HG03520 (cell line): Measurements from ENCODE around the gene IARS2.

Experiments used
- ATAC-seq: cut with Tn5 transposase; IDR thresholded peaks from one replicate; pipeline ENCODE4 v1.9.1; 2021; ENCODE audit warnings: mild to moderate bottlenecking, moderate library complexity; ENCODE audit not compliant: unreplicated experiment

The IARS2 gene

GRCh38 chr1:220094016-220094911 is at the start of gene IARS2:
TSS of gene IARS2 (plus strand) at chr1:220094132. CDS start at chr1:220094217, 85 bp downstream.
- peak; percentile 47 for ATAC-seq

GRCh38 chr1:220044678-220045355 is 49.1 kb upstream of the IARS2 start:
- no peak for ATAC-seq

GRCh38 chr1:220045356-220046051 is 48.4 kb upstream of the IARS2 start:
- peak; percentile 16 for ATAC-seq

- peak; percentile 99 for ATAC-seq
Observed at GRCh38 chr1:220046052-220046930, 47.6 kb upstream of the IARS2 start, which contains the start of gene EPRS1. TSS of gene EPRS1 (minus strand) at chr1:220046505. CDS start at chr1:220046388, 117 bp downstream.

GRCh38 chr1:220056374-220056773 is 37.6 kb upstream of the IARS2 start:
- ATAC-seq, result no peak

GRCh38 chr1:220060876-220061275 is 33.1 kb upstream of the IARS2 start:
- no peak for ATAC-seq

- ATAC-seq, result no peak
Observed at GRCh38 chr1:220062629-220063028, 31.3 kb upstream of the IARS2 start.

GRCh38 chr1:220067269-220068204 is 26.4 kb upstream of the IARS2 start:
- ATAC-seq, result no peak

GRCh38 chr1:220076861-220077762 is 16.8 kb upstream of the IARS2 start:
- ATAC-seq, result no peak

- no peak for ATAC-seq
Observed at GRCh38 chr1:220077887-220078286, 16.0 kb upstream of the IARS2 start.

- ATAC-seq, result no peak
Observed at GRCh38 chr1:220084460-220084859, 9.5 kb upstream of the IARS2 start.

GRCh38 chr1:220086261-220086686 is 7.7 kb upstream of the IARS2 start:
- ATAC-seq, result peak; percentile 47

- ATAC-seq, result peak; percentile 57
Observed at GRCh38 chr1:220089650-220090556, 4.0 kb upstream of the IARS2 start, which contains the start of gene BPNT1. TSS of gene BPNT1 (minus strand) at chr1:220089788. CDS start at chr1:220079846, 9,942 bp downstream.

GRCh38 chr1:220092694-220093093 is 1.2 kb upstream of the IARS2 start:
- ATAC-seq, result no peak

GRCh38 chr1:220093361-220094015 is 444 bp upstream of the IARS2 start:
- ATAC-seq, result peak; percentile 7

GRCh38 chr1:220099826-220100225 is 5.9 kb downstream of the IARS2 start:
- ATAC-seq, result no peak
